ENCODE measurements around the gene FLT3LG. TPM values are rescaled to one million over a fixed set of nuclear protein-coding genes. Genes with fewer than 3 reads are reported as not detected.

The FLT3LG gene
- 100 to 1,000 TPM; 250 to 282 TPM for total RNA-seq

- DNase-seq (peak; percentile 97), ATAC-seq (ENCODE audit: low read depth) (peak; percentile 74)
- POLR2A ChIA-PET: interaction anchor here (0.5 to 6.8 kb wide), 12 partner anchors 11 to 138 kb away, joined by 3 to 128 read pairs (median 4); partner anchors contain the start of genes ALDH16A1, CD37, PIH1D1 and RPL13A
- Mint-ChIP-seq H3K9me3 (no peaks in the 10 kb centered on the region), H3K27ac (peak within 1 kb of the TSS; percentile 99), H3K4me1 (peaks cover 47% of the 10 kb centered on the region), H3K36me3 (peaks cover 27% of the 10 kb centered on the region), H3K4me3 (peak within 1 kb of the TSS; percentile 98), H3K27me3 (no peaks in the 10 kb centered on the region)
Measured at GRCh38 chr19:49473868-49474541, at the start of gene FLT3LG. TSS of gene FLT3LG (plus strand) at chr19:49474215. CDS start at chr19:49474640, 425 bp downstream.

- no peaks in the 10 kb centered on the region for H3K36me3 Mint-ChIP-seq
- DNase-seq: no peak
- H3K27ac Mint-ChIP-seq: peak within 1 kb of the TSS; percentile 22
- H3K9me3 Mint-ChIP-seq: no peaks in the 10 kb centered on the region
- H3K4me1 Mint-ChIP-seq: peaks cover 57% of the 10 kb centered on the region
- no peak within 1 kb of the TSS for H3K4me3 Mint-ChIP-seq
- peaks cover 89% of the 10 kb centered on the region for H3K27me3 Mint-ChIP-seq
- ATAC-seq (ENCODE audit: low read depth): no peak
- POLR2A ChIA-PET: interaction anchor here (0.7 to 3.2 kb wide), 4 partner anchors 15 to 403 kb away, joined by 3 to 16 read pairs (median 4); partner anchors contain the start of gene CD37
Measured at GRCh38 chr19:49425178-49425577, 48.8 kb upstream of the FLT3LG start, which contains the start of gene GFY. TSS of gene GFY (plus strand) at chr19:49425388. CDS start at chr19:49426431, 1,043 bp downstream.

- POLR2A ChIA-PET: interaction anchor here (1.3 to 3.2 kb wide), 3 partner anchors 16 to 91 kb away, joined by 3 to 16 read pairs (median 4); partner anchors contain the start of gene CD37
- peak; percentile 59 for DNase-seq
- no peak for ATAC-seq (ENCODE audit: low read depth)
- no peaks in the 10 kb centered on the region for H3K36me3 Mint-ChIP-seq
- H3K9me3 Mint-ChIP-seq: no peaks in the 10 kb centered on the region
- H3K4me3 Mint-ChIP-seq: no peak overlapping the region
- H3K27ac Mint-ChIP-seq: peak overlapping the region; percentile 22
- peaks cover 85% of the 10 kb centered on the region for H3K27me3 Mint-ChIP-seq
- peaks cover 55% of the 10 kb centered on the region for H3K4me1 Mint-ChIP-seq
Measured at GRCh38 chr19:49425922-49426592, 48.0 kb upstream of the FLT3LG start.

GRCh38 chr19:49427339-49427738 is 46.7 kb upstream of the FLT3LG start:
- peak overlapping the region; percentile 24 for H3K27ac Mint-ChIP-seq
- ATAC-seq (ENCODE audit: low read depth) (no peak), DNase-seq (no peak)
- no peaks in the 10 kb centered on the region for H3K36me3 Mint-ChIP-seq
- peaks cover 86% of the 10 kb centered on the region for H3K27me3 Mint-ChIP-seq
- POLR2A ChIA-PET: interaction anchor here (3.2 kb wide), 1 partner anchor 17 kb away, joined by 16 read pairs; no protein-coding TSS in a partner anchor
- H3K9me3 Mint-ChIP-seq: no peaks in the 10 kb centered on the region
- no peak overlapping the region for H3K4me3 Mint-ChIP-seq
- peaks cover 51% of the 10 kb centered on the region for H3K4me1 Mint-ChIP-seq

- H3K4me3 Mint-ChIP-seq: peak overlapping the region; percentile 56
- peaks cover 88% of the 10 kb centered on the region for H3K27me3 Mint-ChIP-seq
- no peaks in the 10 kb centered on the region for H3K9me3 Mint-ChIP-seq
- POLR2A ChIA-PET: interaction anchor here (3.2 kb wide), 1 partner anchor 18 kb away, joined by 16 read pairs; no protein-coding TSS in a partner anchor
- DNase-seq (peak; percentile 60), ATAC-seq (ENCODE audit: low read depth) (peak; percentile 44)
- peaks cover 47% of the 10 kb centered on the region for H3K4me1 Mint-ChIP-seq
- H3K36me3 Mint-ChIP-seq: no peaks in the 10 kb centered on the region
- H3K27ac Mint-ChIP-seq: peak overlapping the region; percentile 51
Measured at GRCh38 chr19:49427855-49428546, 46.0 kb upstream of the FLT3LG start.

- peak overlapping the region; percentile 56 for H3K4me3 Mint-ChIP-seq
- ATAC-seq (ENCODE audit: low read depth) (no peak), DNase-seq (no peak)
- no peaks in the 10 kb centered on the region for H3K36me3 Mint-ChIP-seq
- H3K27me3 Mint-ChIP-seq: peaks cover 90% of the 10 kb centered on the region
- POLR2A ChIA-PET: no interaction called here
- no peak overlapping the region for H3K27ac Mint-ChIP-seq
- peaks cover 48% of the 10 kb centered on the region for H3K4me1 Mint-ChIP-seq
- no peaks in the 10 kb centered on the region for H3K9me3 Mint-ChIP-seq
Measured at GRCh38 chr19:49428547-49429451, 45.2 kb upstream of the FLT3LG start.

GRCh38 chr19:49430172-49430677 is 43.8 kb upstream of the FLT3LG start:
- POLR2A ChIA-PET: no interaction called here
- Mint-ChIP-seq H3K36me3 (no peaks in the 10 kb centered on the region), H3K4me1 (peaks cover 39% of the 10 kb centered on the region), H3K27ac (no peak overlapping the region), H3K27me3 (peaks cover 90% of the 10 kb centered on the region), H3K9me3 (no peaks in the 10 kb centered on the region), H3K4me3 (no peak overlapping the region)
- no peak for DNase-seq
- ATAC-seq (ENCODE audit: low read depth): no peak

- H3K4me3 Mint-ChIP-seq: no peak overlapping the region
- POLR2A ChIA-PET: interaction anchor here (1.0 kb wide), 1 partner anchor 29 kb away, joined by 3 read pairs; no protein-coding TSS in a partner anchor
- H3K27ac Mint-ChIP-seq: no peak overlapping the region
- peaks cover 37% of the 10 kb centered on the region for H3K4me1 Mint-ChIP-seq
- H3K9me3 Mint-ChIP-seq: no peaks in the 10 kb centered on the region
- ATAC-seq (ENCODE audit: low read depth) (no peak), DNase-seq (no peak)
- no peaks in the 10 kb centered on the region for H3K36me3 Mint-ChIP-seq
- H3K27me3 Mint-ChIP-seq: peaks cover 90% of the 10 kb centered on the region
Measured at GRCh38 chr19:49430678-49431329, 43.2 kb upstream of the FLT3LG start.

GRCh38 chr19:49431330-49431749 is 42.7 kb upstream of the FLT3LG start:
- no peaks in the 10 kb centered on the region for H3K9me3 Mint-ChIP-seq

GRCh38 chr19:49432141-49433073 is 41.6 kb upstream of the FLT3LG start:
- peak; percentile 67 for ATAC-seq (ENCODE audit: low read depth)

More at GRCh38 chr19:49431330-49431749, 42.7 kb upstream of the FLT3LG start:
- POLR2A ChIA-PET: interaction anchor here (1.0 kb wide), 1 partner anchor 30 kb away, joined by 3 read pairs; no protein-coding TSS in a partner anchor
- no peak overlapping the region for H3K4me3 Mint-ChIP-seq
- H3K4me1 Mint-ChIP-seq: peaks cover 38% of the 10 kb centered on the region
- no peak for DNase-seq
- ATAC-seq (ENCODE audit: low read depth): no peak
- no peaks in the 10 kb centered on the region for H3K36me3 Mint-ChIP-seq
- H3K27me3 Mint-ChIP-seq: peaks cover 90% of the 10 kb centered on the region
- no peak overlapping the region for H3K27ac Mint-ChIP-seq

More at GRCh38 chr19:49432141-49433073, 41.6 kb upstream of the FLT3LG start:
- Mint-ChIP-seq H3K4me1 (peaks cover 30% of the 10 kb centered on the region), H3K27me3 (peaks cover 90% of the 10 kb centered on the region), H3K9me3 (no peaks in the 10 kb centered on the region), H3K27ac (no peak overlapping the region), H3K4me3 (peak overlapping the region; percentile 54), H3K36me3 (no peaks in the 10 kb centered on the region)
- DNase-seq: no peak
- POLR2A ChIA-PET: interaction anchor here (1.0 kb wide), 1 partner anchor 31 kb away, joined by 3 read pairs; no protein-coding TSS in a partner anchor

Measured in activated naive CD8-positive, alpha-beta T cell treated with anti-CD3 and anti-CD28 coated beads, Interleukin-2, amount 10 ng/mL, durations not matched to agents 7 days and 5 days (primary cell).